HFFc6 (cell line): ENCODE data around the gene PYGL. TPM values are rescaled to one million over a fixed set of nuclear protein-coding genes. Genes with fewer than 3 reads are reported as not detected.

Experiments
- DNase-seq: peaks from one replicate; pipeline ENCODE4 v3.0.0-alpha.2; 2018
- H3K27ac Mint-ChIP-seq: 2 replicates; pipeline ENCODE4 v1.8.0; 2020; ENCODE audit warnings: mild to moderate bottlenecking, mixed read lengths
- H3K27me3 Mint-ChIP-seq: 2 replicates; pipeline ENCODE4 v1.8.0; 2021; ENCODE audit warnings: mild to moderate bottlenecking, moderate library complexity, mixed read lengths; ENCODE audit not compliant: insufficient read depth
- H3K36me3 Mint-ChIP-seq: 2 replicates; pipeline ENCODE4 v1.8.0; 2021; ENCODE audit warnings: low read depth, mixed read lengths
- H3K4me1 Mint-ChIP-seq: 2 replicates; pipeline ENCODE4 v1.8.0; 2020; ENCODE audit warnings: low read depth, mixed read lengths
- H3K4me3 Mint-ChIP-seq: 2 replicates; pipeline ENCODE4 v1.8.0; 2020; ENCODE audit warnings: mild to moderate bottlenecking, moderate library complexity, mixed read lengths
- H3K9me3 Mint-ChIP-seq: 2 replicates; pipeline ENCODE4 v1.8.0; 2020; ENCODE audit warnings: mild to moderate bottlenecking, mixed read lengths
- total RNA-seq, 6 experiments: library from RNA; stranded (reverse); fragmentation: NEBNext Ultra II Directional; extraction: Animal tissue kit (Norgen Biotek cat#: 25700); gene quantifications; 2 replicates in 1 of 6; 3 replicates in 5 of 6; pipeline ENCODE4 v1.2.3, GENCODE V29; 2021
- TF ChIP-seq, protein P1 (sequence below): fragments of 200-600 bp; sonication (generic); IDR thresholded peaks from 2 replicates; pipeline ENCODE4 v1.5.0; 2021; ENCODE audit warnings: antibody characterized with exemption, mild to moderate bottlenecking

PYGL gene
- total RNA-seq, 6 experiments from 2014 or later = 28.8 to 41.8 (median 30.6) TPM

GRCh38 chr14:50855558-50855957 lies 88.7 kb downstream of the PYGL start:
- peak; percentile 42 for DNase-seq
- Mint-ChIP-seq H3K36me3 (no peaks in the 10 kb centered on the region), H3K27me3 (peaks cover 2% of the 10 kb centered on the region), H3K4me1 (peaks cover 26% of the 10 kb centered on the region), H3K27ac (no peak overlapping the region), H3K4me3 (no peak overlapping the region), H3K9me3 (no peaks in the 10 kb centered on the region)
- TF ChIP-seq, protein P1, sequence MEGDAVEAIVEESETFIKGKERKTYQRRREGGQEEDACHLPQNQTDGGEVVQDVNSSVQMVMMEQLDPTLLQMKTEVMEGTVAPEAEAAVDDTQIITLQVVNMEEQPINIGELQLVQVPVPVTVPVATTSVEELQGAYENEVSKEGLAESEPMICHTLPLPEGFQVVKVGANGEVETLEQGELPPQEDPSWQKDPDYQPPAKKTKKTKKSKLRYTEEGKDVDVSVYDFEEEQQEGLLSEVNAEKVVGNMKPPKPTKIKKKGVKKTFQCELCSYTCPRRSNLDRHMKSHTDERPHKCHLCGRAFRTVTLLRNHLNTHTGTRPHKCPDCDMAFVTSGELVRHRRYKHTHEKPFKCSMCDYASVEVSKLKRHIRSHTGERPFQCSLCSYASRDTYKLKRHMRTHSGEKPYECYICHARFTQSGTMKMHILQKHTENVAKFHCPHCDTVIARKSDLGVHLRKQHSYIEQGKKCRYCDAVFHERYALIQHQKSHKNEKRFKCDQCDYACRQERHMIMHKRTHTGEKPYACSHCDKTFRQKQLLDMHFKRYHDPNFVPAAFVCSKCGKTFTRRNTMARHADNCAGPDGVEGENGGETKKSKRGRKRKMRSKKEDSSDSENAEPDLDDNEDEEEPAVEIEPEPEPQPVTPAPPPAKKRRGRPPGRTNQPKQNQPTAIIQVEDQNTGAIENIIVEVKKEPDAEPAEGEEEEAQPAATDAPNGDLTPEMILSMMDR = peak; percentile 63

Other genes starting within 250 kb of the PYGL start
- gene NIN, start 113.3 kb downstream of the PYGL start, total RNA-seq = 10 to 100 TPM; 43.7 to 66.3 (median 57.4) TPM
- gene ABHD12B, start 72.4 kb downstream of the PYGL start, total RNA-seq = under 1 TPM in 1 of 6 experiments, not detected in 5; 0.34 TPM
- gene TRIM9, start 150.6 kb upstream of the PYGL start, total RNA-seq = under 1 TPM in 1 of 6 experiments, not detected in 5; 0.05 TPM